ENCODE data around the gene KCTD20. TPM values are rescaled to one million over a fixed set of nuclear protein-coding genes. Genes with fewer than 3 reads are reported as not detected.

KCTD20 gene
- polyA plus RNA-seq, 1 donor from 2014 or later: 32.4 TPM

DNA sequence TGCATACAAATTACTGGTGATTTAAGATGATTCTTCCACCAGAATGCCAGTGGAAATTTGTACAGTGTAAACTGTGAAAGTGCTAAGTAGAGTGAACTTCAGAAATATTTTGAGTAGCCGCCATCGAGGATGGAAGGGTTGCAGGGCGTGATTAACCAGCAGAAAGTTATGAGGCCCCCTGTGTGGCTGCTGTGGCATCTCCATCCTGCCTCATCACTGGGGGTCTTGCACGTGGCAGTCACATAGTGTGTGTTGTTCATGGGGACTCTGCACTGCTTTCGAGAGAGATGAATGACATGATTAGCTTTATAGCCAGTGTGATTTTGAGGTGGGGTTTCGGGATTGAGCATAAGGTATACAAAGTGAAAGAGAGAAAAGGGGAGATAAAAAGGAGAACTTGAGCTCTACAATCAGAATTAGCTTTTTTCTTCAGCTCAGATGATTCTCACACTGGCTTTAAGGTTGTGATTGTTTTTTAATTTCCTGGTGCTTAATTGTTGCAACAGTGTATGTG, 26.4 kb downstream of the KCTD20 start:
- Histone ChIP-seq H3K4me3 (ENCODE audit: low read length) (no peak overlapping the region), H3K9me3 (ENCODE audit: low read length) (no peaks in the 10 kb centered on the region), H3K9me2 (ENCODE audit: insufficient read depth, low read length) (no peaks in the 10 kb centered on the region), H3K79me2 (replicated peaks; ENCODE audit: insufficient read depth, low read length) (peaks cover 9% of the 10 kb centered on the region), H2AFZ (ENCODE audit: low read depth, low read length) (no peak overlapping the region), H3K27me3 (ENCODE audit: insufficient read depth, low read depth, low read length) (no peaks in the 10 kb centered on the region), H3F3A (ENCODE audit: insufficient read depth, low read length, poor library complexity, severe bottlenecking) (no peaks in the 10 kb centered on the region), H3K27ac (ENCODE audit: low read length) (no peak overlapping the region), H4K20me1 (ENCODE audit: insufficient read depth) (no peaks in the 10 kb centered on the region), H3K9ac (ENCODE audit: low read length) (no peak overlapping the region), H3K36me3 (ENCODE audit: insufficient read depth, low read length) (peaks cover 7% of the 10 kb centered on the region), H3K4me2 (ENCODE audit: low read length) (no peak overlapping the region)
- TF ChIP-seq EP300 (conservative IDR thresholded peaks at IDR 0.05; ENCODE audit: poor library complexity, severe bottlenecking) (no peak), EZH2 (IDR thresholded peaks at IDR 0.05; ENCODE audit: borderline replicate concordance, insufficient read depth, low read length, poor library complexity, severe bottlenecking) (no peak)

DNA sequence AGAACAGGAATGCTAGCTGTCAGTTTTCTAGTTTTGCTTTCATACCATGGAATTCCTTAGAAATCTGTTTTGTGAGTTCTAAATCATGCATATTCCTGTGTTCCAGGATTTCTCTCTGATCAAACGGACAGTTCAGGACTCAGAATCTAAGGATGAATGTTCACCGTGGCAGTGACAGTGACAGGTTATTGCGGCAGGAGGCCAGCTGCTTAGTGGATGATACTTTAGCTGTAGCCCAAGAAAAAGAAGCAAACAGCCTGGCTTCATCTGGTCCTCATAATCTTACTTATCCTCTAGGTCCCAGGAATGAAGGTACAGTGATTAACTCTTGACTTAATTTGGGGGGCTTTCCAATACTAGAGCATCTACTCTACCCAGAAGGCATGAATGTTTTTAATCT, 27.1 kb downstream of the KCTD20 start:
- Histone ChIP-seq H3F3A (ENCODE audit: insufficient read depth, low read length, poor library complexity, severe bottlenecking) (no peaks in the 10 kb centered on the region), H3K27me3 (ENCODE audit: insufficient read depth, low read depth, low read length) (no peaks in the 10 kb centered on the region), H3K4me3 (ENCODE audit: low read length) (no peak overlapping the region), H3K9ac (ENCODE audit: low read length) (no peak overlapping the region), H3K4me2 (ENCODE audit: low read length) (no peak overlapping the region), H2AFZ (ENCODE audit: low read depth, low read length) (no peak overlapping the region), H3K79me2 (replicated peaks; ENCODE audit: insufficient read depth, low read length) (peaks cover 9% of the 10 kb centered on the region), H3K27ac (ENCODE audit: low read length) (no peak overlapping the region), H3K36me3 (ENCODE audit: insufficient read depth, low read length) (peaks cover 7% of the 10 kb centered on the region), H3K9me2 (ENCODE audit: insufficient read depth, low read length) (no peaks in the 10 kb centered on the region), H4K20me1 (ENCODE audit: insufficient read depth) (no peaks in the 10 kb centered on the region), H3K9me3 (ENCODE audit: low read length) (no peaks in the 10 kb centered on the region)
- TF ChIP-seq EZH2 (IDR thresholded peaks at IDR 0.05; ENCODE audit: borderline replicate concordance, insufficient read depth, low read length, poor library complexity, severe bottlenecking) (no peak), POLR2AphosphoS5 (IDR thresholded peaks at IDR 0.05) (no peak), MXI1 (conservative IDR thresholded peaks at IDR 0.05; ENCODE audit: poor library complexity, severe bottlenecking) (no peak), RAD21 (conservative IDR thresholded peaks at IDR 0.05) (no peak), TAF1 (IDR thresholded peaks at IDR 0.05; ENCODE audit: low read depth) (no peak), EP300 (conservative IDR thresholded peaks at IDR 0.05; ENCODE audit: poor library complexity, severe bottlenecking) (no peak), SMC3 (conservative IDR thresholded peaks at IDR 0.05; ENCODE audit: poor library complexity) (no peak)
- TF ChIP-seq, protein P1, sequence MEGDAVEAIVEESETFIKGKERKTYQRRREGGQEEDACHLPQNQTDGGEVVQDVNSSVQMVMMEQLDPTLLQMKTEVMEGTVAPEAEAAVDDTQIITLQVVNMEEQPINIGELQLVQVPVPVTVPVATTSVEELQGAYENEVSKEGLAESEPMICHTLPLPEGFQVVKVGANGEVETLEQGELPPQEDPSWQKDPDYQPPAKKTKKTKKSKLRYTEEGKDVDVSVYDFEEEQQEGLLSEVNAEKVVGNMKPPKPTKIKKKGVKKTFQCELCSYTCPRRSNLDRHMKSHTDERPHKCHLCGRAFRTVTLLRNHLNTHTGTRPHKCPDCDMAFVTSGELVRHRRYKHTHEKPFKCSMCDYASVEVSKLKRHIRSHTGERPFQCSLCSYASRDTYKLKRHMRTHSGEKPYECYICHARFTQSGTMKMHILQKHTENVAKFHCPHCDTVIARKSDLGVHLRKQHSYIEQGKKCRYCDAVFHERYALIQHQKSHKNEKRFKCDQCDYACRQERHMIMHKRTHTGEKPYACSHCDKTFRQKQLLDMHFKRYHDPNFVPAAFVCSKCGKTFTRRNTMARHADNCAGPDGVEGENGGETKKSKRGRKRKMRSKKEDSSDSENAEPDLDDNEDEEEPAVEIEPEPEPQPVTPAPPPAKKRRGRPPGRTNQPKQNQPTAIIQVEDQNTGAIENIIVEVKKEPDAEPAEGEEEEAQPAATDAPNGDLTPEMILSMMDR (IDR thresholded peaks at IDR 0.05; ENCODE audit: poor library complexity, severe bottlenecking): no peak
- TF ChIP-seq, protein P2, sequence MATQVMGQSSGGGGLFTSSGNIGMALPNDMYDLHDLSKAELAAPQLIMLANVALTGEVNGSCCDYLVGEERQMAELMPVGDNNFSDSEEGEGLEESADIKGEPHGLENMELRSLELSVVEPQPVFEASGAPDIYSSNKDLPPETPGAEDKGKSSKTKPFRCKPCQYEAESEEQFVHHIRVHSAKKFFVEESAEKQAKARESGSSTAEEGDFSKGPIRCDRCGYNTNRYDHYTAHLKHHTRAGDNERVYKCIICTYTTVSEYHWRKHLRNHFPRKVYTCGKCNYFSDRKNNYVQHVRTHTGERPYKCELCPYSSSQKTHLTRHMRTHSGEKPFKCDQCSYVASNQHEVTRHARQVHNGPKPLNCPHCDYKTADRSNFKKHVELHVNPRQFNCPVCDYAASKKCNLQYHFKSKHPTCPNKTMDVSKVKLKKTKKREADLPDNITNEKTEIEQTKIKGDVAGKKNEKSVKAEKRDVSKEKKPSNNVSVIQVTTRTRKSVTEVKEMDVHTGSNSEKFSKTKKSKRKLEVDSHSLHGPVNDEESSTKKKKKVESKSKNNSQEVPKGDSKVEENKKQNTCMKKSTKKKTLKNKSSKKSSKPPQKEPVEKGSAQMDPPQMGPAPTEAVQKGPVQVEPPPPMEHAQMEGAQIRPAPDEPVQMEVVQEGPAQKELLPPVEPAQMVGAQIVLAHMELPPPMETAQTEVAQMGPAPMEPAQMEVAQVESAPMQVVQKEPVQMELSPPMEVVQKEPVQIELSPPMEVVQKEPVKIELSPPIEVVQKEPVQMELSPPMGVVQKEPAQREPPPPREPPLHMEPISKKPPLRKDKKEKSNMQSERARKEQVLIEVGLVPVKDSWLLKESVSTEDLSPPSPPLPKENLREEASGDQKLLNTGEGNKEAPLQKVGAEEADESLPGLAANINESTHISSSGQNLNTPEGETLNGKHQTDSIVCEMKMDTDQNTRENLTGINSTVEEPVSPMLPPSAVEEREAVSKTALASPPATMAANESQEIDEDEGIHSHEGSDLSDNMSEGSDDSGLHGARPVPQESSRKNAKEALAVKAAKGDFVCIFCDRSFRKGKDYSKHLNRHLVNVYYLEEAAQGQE (IDR thresholded peaks at IDR 0.05; ENCODE audit: borderline replicate concordance): no peak
